GM06990 (cell line): Measurements from ENCODE around the gene APLP1.
A peak's percentile ranks its signal among the peaks of the same experiment; 100 is the strongest.
"Not testable (repeated sequence)": the region's sequence is repeated elsewhere in the genome, so short reads cannot be mapped to it uniquely, and the experiment has no call there.

Experiments
- DNase-seq: peaks from one replicate; pipeline ENCODE4 v3.0.0-alpha.2; 2011; ENCODE audit not compliant: insufficient read length; ENCODE audit errors: extremely low read depth
- H3K27me3 ChIP-seq: replicated peaks from 2 replicates; pipeline ENCODE4 v1.6.0; 2011; ENCODE audit warnings: low read length; ENCODE audit not compliant: control insufficient read depth, insufficient read depth
- H3K36me3 ChIP-seq: 2 replicates; pipeline ENCODE4 v1.5.1; 2011; ENCODE audit warnings: low read length; ENCODE audit not compliant: control insufficient read depth, insufficient read depth
- H3K4me3 ChIP-seq: replicated peaks from 2 replicates; pipeline ENCODE4 v1.5.1; 2011; ENCODE audit warnings: low read depth, mild to moderate bottlenecking, control low read depth, low read length
- TF ChIP-seq, protein P1 (sequence below): IDR thresholded peaks from 2 replicates; pipeline ENCODE4 v1.5.1; 2011; ENCODE audit warnings: low read length, control low read depth, mild to moderate bottlenecking, inconsistent platforms; ENCODE audit not compliant: insufficient read depth, poor library complexity, severe bottlenecking

APLP1 gene

DNA sequence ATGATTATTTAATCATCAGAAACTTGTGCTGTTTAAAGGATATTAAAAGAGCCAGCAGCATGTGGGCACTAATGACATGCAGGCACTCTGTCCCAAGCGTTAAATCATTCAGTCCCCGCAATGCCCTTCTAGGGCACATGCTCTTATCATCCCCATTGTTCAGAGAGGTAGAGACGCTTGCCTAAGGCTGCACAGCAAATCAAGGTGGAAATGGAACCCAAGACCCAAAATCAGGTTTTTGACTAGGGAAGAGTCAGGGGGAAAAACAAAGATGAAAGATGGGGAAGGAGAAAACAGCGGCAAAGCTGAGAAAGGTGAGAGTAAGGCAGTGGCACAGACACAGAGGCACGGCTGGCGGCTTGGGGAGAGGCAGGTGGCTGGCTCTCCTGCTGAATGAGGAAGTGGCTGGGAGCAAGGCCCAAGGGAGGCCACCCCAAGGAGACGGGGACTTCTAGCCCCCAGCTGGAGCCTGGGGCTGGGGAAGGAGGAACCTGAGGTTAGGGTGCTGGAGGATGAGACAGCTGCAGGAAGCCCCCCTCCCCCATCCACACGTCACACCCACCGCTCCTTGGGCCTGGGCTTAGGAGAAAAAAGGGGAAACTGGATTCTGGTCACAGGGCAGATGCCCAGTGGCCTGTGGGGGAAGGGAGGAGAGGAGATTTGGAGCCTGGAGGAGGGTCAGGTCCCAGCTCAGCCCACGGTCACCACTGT is 40.8 kb downstream of the APLP1 start:
- Histone ChIP-seq H3K4me3 (no peak overlapping the region), H3K27me3 (no peaks in the 10 kb centered on the region), H3K36me3 (no peaks in the 10 kb centered on the region)
- TF ChIP-seq, protein P1, sequence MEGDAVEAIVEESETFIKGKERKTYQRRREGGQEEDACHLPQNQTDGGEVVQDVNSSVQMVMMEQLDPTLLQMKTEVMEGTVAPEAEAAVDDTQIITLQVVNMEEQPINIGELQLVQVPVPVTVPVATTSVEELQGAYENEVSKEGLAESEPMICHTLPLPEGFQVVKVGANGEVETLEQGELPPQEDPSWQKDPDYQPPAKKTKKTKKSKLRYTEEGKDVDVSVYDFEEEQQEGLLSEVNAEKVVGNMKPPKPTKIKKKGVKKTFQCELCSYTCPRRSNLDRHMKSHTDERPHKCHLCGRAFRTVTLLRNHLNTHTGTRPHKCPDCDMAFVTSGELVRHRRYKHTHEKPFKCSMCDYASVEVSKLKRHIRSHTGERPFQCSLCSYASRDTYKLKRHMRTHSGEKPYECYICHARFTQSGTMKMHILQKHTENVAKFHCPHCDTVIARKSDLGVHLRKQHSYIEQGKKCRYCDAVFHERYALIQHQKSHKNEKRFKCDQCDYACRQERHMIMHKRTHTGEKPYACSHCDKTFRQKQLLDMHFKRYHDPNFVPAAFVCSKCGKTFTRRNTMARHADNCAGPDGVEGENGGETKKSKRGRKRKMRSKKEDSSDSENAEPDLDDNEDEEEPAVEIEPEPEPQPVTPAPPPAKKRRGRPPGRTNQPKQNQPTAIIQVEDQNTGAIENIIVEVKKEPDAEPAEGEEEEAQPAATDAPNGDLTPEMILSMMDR, result no peak
- peak; percentile 79 for DNase-seq

- no peak overlapping the region for H3K4me3 ChIP-seq
- H3K36me3 ChIP-seq, result no peaks in the 10 kb centered on the region
- no peak for DNase-seq
- TF ChIP-seq, protein P1, result no peak
- no peaks in the 10 kb centered on the region for H3K27me3 ChIP-seq
These were observed 41.3 kb downstream of the APLP1 start for GRCh38 chr19:35909684-35910035.

GRCh38 chr19:35910355-35910754 is 42.0 kb downstream of the APLP1 start:
- not testable (repeated sequence) for H3K4me3 ChIP-seq, H3K36me3 ChIP-seq, DNase-seq, H3K27me3 ChIP-seq

DNA sequence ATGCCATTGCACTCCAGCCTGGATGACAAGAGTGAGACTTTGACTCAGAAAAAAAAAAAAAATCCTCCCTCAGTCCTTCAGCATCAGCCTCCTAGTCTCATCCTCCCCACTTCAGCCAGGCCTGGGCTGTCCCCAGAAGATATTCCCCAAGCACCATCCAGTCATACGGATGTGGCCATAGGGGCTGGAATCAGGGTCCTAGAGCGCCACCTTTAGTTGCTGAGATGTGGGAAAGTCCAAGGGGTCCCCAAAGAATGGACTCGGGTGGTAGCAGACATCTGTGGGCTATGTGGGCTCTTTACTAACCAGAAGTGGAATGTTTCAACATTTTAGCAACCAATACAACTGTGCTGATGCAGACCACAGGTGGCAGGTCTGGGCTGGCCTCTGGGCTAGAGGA is 42.8 kb downstream of the APLP1 start:
- TF ChIP-seq, protein P1, result no peak
- no peak overlapping the region for H3K4me3 ChIP-seq
- no peaks in the 10 kb centered on the region for H3K27me3 ChIP-seq
- no peak for DNase-seq
- no peaks in the 10 kb centered on the region for H3K36me3 ChIP-seq

GRCh38 chr19:35911790-35912189 is 43.4 kb downstream of the APLP1 start:
- TF ChIP-seq, protein P1, result no peak
- no peak overlapping the region for H3K4me3 ChIP-seq
- no peak for DNase-seq
- H3K27me3 ChIP-seq, result no peaks in the 10 kb centered on the region
- H3K36me3 ChIP-seq, result no peaks in the 10 kb centered on the region

DNA sequence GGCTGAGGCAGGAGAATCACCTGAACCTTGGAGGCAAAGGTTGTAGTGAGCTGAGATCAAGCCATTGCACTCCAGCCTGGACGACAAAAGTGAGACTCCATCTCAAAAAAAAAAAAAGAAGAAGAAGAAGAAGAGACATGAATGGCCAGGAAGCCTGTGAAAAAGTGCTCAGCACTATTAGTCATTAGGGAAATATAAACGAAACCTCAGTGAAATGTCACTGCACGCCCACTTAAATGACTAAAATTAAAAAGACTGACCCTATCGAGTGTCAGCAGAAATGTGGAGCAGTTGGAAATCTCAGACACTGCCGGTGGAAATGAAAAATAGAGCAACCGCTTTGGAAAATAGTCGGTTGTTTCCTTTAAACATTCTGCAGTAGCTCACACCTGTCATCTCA is 45.2 kb downstream of the APLP1 start:
- TF ChIP-seq, protein P1, result no peak

More for the DNA sequence above, 45.2 kb downstream of the APLP1 start:
- no peak overlapping the region for H3K4me3 ChIP-seq
- H3K27me3 ChIP-seq, result no peaks in the 10 kb centered on the region
- no peak for DNase-seq
- no peaks in the 10 kb centered on the region for H3K36me3 ChIP-seq
